Neuron (in vitro differentiated cells): Measurements from ENCODE around the gene MAML3.

ENCODE experiments used
- H2AFZ ChIP-seq: one replicate; pipeline ENCODE4 v1.6.1; 2013; ENCODE audit warnings: low read depth, mild to moderate bottlenecking, inconsistent platforms, low read length, moderate library complexity
- H3K27me3 ChIP-seq: one replicate; pipeline ENCODE4 v1.6.1; 2013; ENCODE audit warnings: low read length; ENCODE audit not compliant: insufficient read depth
- H3K36me3 ChIP-seq: one replicate; pipeline ENCODE4 v1.6.1; 2013; ENCODE audit warnings: low read length; ENCODE audit not compliant: insufficient read depth
- H3K4me1 ChIP-seq: one replicate; pipeline ENCODE4 v1.6.1; 2013; ENCODE audit warnings: low read length; ENCODE audit not compliant: insufficient read depth
- H3K4me3 ChIP-seq: 2 replicates; pipeline ENCODE4 v1.5.1; 2013; ENCODE audit warnings: mild to moderate bottlenecking, low read length, moderate library complexity
- H3K9me3 ChIP-seq: one replicate; pipeline ENCODE4 v1.6.1; 2013; ENCODE audit warnings: low read length

Gene MAML3

GRCh38 chr4:139768896-139769295 lies 385.1 kb downstream of the MAML3 start:
- H3K27me3 ChIP-seq, result no peaks in the 10 kb centered on the region
- H3K4me1 ChIP-seq, result peaks cover 20% of the 10 kb centered on the region
- H2AFZ ChIP-seq, result no peak overlapping the region
- H3K9me3 ChIP-seq, result no peaks in the 10 kb centered on the region
- no peaks in the 10 kb centered on the region for H3K36me3 ChIP-seq
- H3K4me3 ChIP-seq, result no peak overlapping the region

- Histone ChIP-seq H2AFZ (no peak overlapping the region), H3K9me3 (no peaks in the 10 kb centered on the region), H3K27me3 (no peaks in the 10 kb centered on the region), H3K36me3 (no peaks in the 10 kb centered on the region), H3K4me3 (no peak overlapping the region), H3K4me1 (peaks cover 20% of the 10 kb centered on the region)
Measured at GRCh38 chr4:139768366-139768765, 385.6 kb downstream of the MAML3 start.

- Histone ChIP-seq H3K36me3 (no peaks in the 10 kb centered on the region), H3K4me1 (peaks cover 20% of the 10 kb centered on the region), H3K9me3 (no peaks in the 10 kb centered on the region), H3K27me3 (no peaks in the 10 kb centered on the region), H2AFZ (no peak overlapping the region), H3K4me3 (no peak overlapping the region)
Measured at GRCh38 chr4:139767585-139767984, 386.4 kb downstream of the MAML3 start.

- Histone ChIP-seq H3K9me3 (no peaks in the 10 kb centered on the region), H3K4me3 (no peak overlapping the region)
Measured at GRCh38 chr4:139767168-139767567, 386.8 kb downstream of the MAML3 start.

GRCh38 chr4:139764686-139765310 lies 389.2 kb downstream of the MAML3 start:
- Histone ChIP-seq H3K36me3 (no peaks in the 10 kb centered on the region), H3K27me3 (no peaks in the 10 kb centered on the region), H2AFZ (no peak overlapping the region), H3K4me3 (no peak overlapping the region), H3K9me3 (no peaks in the 10 kb centered on the region), H3K4me1 (peaks cover 7% of the 10 kb centered on the region)

More at GRCh38 chr4:139767168-139767567, 386.8 kb downstream of the MAML3 start:
- Histone ChIP-seq H3K4me1 (peaks cover 20% of the 10 kb centered on the region), H2AFZ (no peak overlapping the region), H3K36me3 (no peaks in the 10 kb centered on the region), H3K27me3 (no peaks in the 10 kb centered on the region)

GRCh38 chr4:139764182-139764581 lies 389.8 kb downstream of the MAML3 start:
- no peaks in the 10 kb centered on the region for H3K9me3 ChIP-seq
- H3K4me1 ChIP-seq, result peaks cover 7% of the 10 kb centered on the region
- H2AFZ ChIP-seq, result no peak overlapping the region
- no peaks in the 10 kb centered on the region for H3K27me3 ChIP-seq
- H3K4me3 ChIP-seq, result no peak overlapping the region
- H3K36me3 ChIP-seq, result no peaks in the 10 kb centered on the region

- Histone ChIP-seq H3K27me3 (no peaks in the 10 kb centered on the region), H3K36me3 (no peaks in the 10 kb centered on the region), H3K4me1 (peaks cover 7% of the 10 kb centered on the region), H3K4me3 (no peak overlapping the region), H2AFZ (no peak overlapping the region), H3K9me3 (no peaks in the 10 kb centered on the region)
Measured at GRCh38 chr4:139763672-139764071, 390.3 kb downstream of the MAML3 start.

- no peaks in the 10 kb centered on the region for H3K36me3 ChIP-seq
Measured at GRCh38 chr4:139763205-139763604, 390.8 kb downstream of the MAML3 start.

GRCh38 chr4:139762720-139763119 lies 391.3 kb downstream of the MAML3 start:
- Histone ChIP-seq H3K4me1 (peaks cover 7% of the 10 kb centered on the region), H2AFZ (no peak overlapping the region), H3K4me3 (no peak overlapping the region), H3K36me3 (no peaks in the 10 kb centered on the region), H3K9me3 (no peaks in the 10 kb centered on the region), H3K27me3 (no peaks in the 10 kb centered on the region)

More at GRCh38 chr4:139763205-139763604, 390.8 kb downstream of the MAML3 start:
- peaks cover 7% of the 10 kb centered on the region for H3K4me1 ChIP-seq
- no peak overlapping the region for H3K4me3 ChIP-seq
- H2AFZ ChIP-seq, result no peak overlapping the region
- no peaks in the 10 kb centered on the region for H3K27me3 ChIP-seq
- no peaks in the 10 kb centered on the region for H3K9me3 ChIP-seq

GRCh38 chr4:139761461-139761860 lies 392.5 kb downstream of the MAML3 start:
- H2AFZ ChIP-seq, result no peak overlapping the region
- no peaks in the 10 kb centered on the region for H3K9me3 ChIP-seq
- no peaks in the 10 kb centered on the region for H3K27me3 ChIP-seq
- no peaks in the 10 kb centered on the region for H3K36me3 ChIP-seq
- H3K4me1 ChIP-seq, result peaks cover 7% of the 10 kb centered on the region
- no peak overlapping the region for H3K4me3 ChIP-seq

- Histone ChIP-seq H3K4me1 (peaks cover 7% of the 10 kb centered on the region), H3K4me3 (no peak overlapping the region), H3K36me3 (no peaks in the 10 kb centered on the region), H2AFZ (no peak overlapping the region), H3K9me3 (no peaks in the 10 kb centered on the region), H3K27me3 (no peaks in the 10 kb centered on the region)
Measured at GRCh38 chr4:139760567-139760966, 393.4 kb downstream of the MAML3 start.

GRCh38 chr4:139759097-139759496 lies 394.9 kb downstream of the MAML3 start:
- Histone ChIP-seq H3K36me3 (no peaks in the 10 kb centered on the region), H3K4me1 (no peaks in the 10 kb centered on the region), H3K4me3 (no peak overlapping the region), H3K9me3 (no peaks in the 10 kb centered on the region), H2AFZ (no peak overlapping the region), H3K27me3 (no peaks in the 10 kb centered on the region)

- H2AFZ ChIP-seq, result no peak overlapping the region
- H3K36me3 ChIP-seq, result no peaks in the 10 kb centered on the region
- H3K9me3 ChIP-seq, result no peaks in the 10 kb centered on the region
- H3K27me3 ChIP-seq, result no peaks in the 10 kb centered on the region
- H3K4me1 ChIP-seq, result no peaks in the 10 kb centered on the region
- no peak overlapping the region for H3K4me3 ChIP-seq
Measured at GRCh38 chr4:139756391-139757180, 397.4 kb downstream of the MAML3 start.
